GM23338 (cell line): ENCODE results near the gene NDST1. TPM values are rescaled to one million over a fixed set of nuclear protein-coding genes. Genes with fewer than 3 reads are reported as not detected.

ENCODE experiments used
- ATAC-seq: fragments of 200-7000 bp; cut with Tn5 transposase; 3 replicates; pipeline ENCODE4 v1.9.1; 2020
- DNase-seq: peaks from one replicate; pipeline ENCODE4 v3.0.0-alpha.2; 2015; ENCODE audit warnings: low spot score
- H2AFZ ChIP-seq: fragments of 200-600 bp; sonication (generic); 2 replicates; pipeline ENCODE4 v1.8.0; 2016; ENCODE audit warnings: antibody characterized with exemption, mild to moderate bottlenecking, moderate library complexity
- H3F3A ChIP-seq: fragments of 200-600 bp; sonication (generic); replicated peaks from 2 replicates; pipeline ENCODE4 v1.8.0; 2017; ENCODE audit warnings: antibody characterized with exemption, mixed run types, low read depth
- H3K27ac ChIP-seq: fragments of 200-600 bp; sonication (generic); 2 replicates; pipeline ENCODE4 v1.6.1; 2016; ENCODE audit warnings: low read depth
- H3K27me3 ChIP-seq: fragments of 200-600 bp; sonication (generic); 2 replicates; pipeline ENCODE4 v1.8.0; 2016; ENCODE audit warnings: mild to moderate bottlenecking, mixed run types, moderate library complexity; ENCODE audit not compliant: insufficient read depth
- H3K36me3 ChIP-seq: fragments of 200-600 bp; sonication (generic); 2 replicates; pipeline ENCODE4 v1.8.0; 2016; ENCODE audit warnings: mild to moderate bottlenecking; ENCODE audit not compliant: insufficient read depth
- H3K4me1 ChIP-seq: fragments of 200-600 bp; sonication (generic); 2 replicates; pipeline ENCODE4 v1.8.0; 2016; ENCODE audit warnings: mild to moderate bottlenecking, moderate library complexity; ENCODE audit not compliant: insufficient read depth
- H3K4me2 ChIP-seq: fragments of 200-600 bp; sonication (generic); 2 replicates; pipeline ENCODE4 v1.7.1; 2017; ENCODE audit warnings: mixed run types
- H3K4me3 ChIP-seq: fragments of 200-600 bp; sonication (generic); 2 replicates; pipeline ENCODE4 v1.6.1; 2016; ENCODE audit warnings: mixed run types
- H3K79me2 ChIP-seq: fragments of 200-600 bp; sonication (generic); replicated peaks from 2 replicates; pipeline ENCODE4 v1.8.0; 2017; ENCODE audit warnings: mild to moderate bottlenecking; ENCODE audit not compliant: insufficient read depth
- H3K9me2 ChIP-seq: fragments of 200-600 bp; sonication (generic); 2 replicates; pipeline ENCODE4 v1.8.0; 2017; ENCODE audit not compliant: insufficient read depth
- H4K20me1 ChIP-seq: fragments of 200-600 bp; sonication (generic); replicated peaks from 2 replicates; pipeline ENCODE4 v1.8.0; 2017; ENCODE audit warnings: mild to moderate bottlenecking; ENCODE audit not compliant: insufficient read depth
- H3K27ac Mint-ChIP-seq: 2 replicates; pipeline ENCODE4 v1.8.0; 2020; ENCODE audit warnings: inconsistent platforms, mild to moderate bottlenecking, moderate library complexity, mixed read lengths
- H3K27me3 Mint-ChIP-seq: 3 replicates; pipeline ENCODE4 v1.8.0; 2022; ENCODE audit warnings: low read depth, mild to moderate bottlenecking, moderate library complexity, mixed read lengths, inconsistent platforms; ENCODE audit not compliant: insufficient read depth, poor library complexity
- H3K36me3 Mint-ChIP-seq: 3 replicates; pipeline ENCODE4 v1.8.0; 2021; ENCODE audit warnings: low read depth, mild to moderate bottlenecking, inconsistent platforms, moderate library complexity, mixed read lengths
- H3K4me1 Mint-ChIP-seq: 3 replicates; pipeline ENCODE4 v1.8.0; 2020; ENCODE audit warnings: mild to moderate bottlenecking, inconsistent platforms, mixed read lengths
- H3K4me3 Mint-ChIP-seq: 3 replicates; pipeline ENCODE4 v1.8.0; 2021; ENCODE audit warnings: moderate library complexity, mild to moderate bottlenecking, inconsistent platforms, mixed read lengths
- H3K9me3 Mint-ChIP-seq: 3 replicates; pipeline ENCODE4 v1.8.0; 2020; ENCODE audit warnings: moderate library complexity, mild to moderate bottlenecking, inconsistent platforms, mixed read lengths
- CREB1 ChIP-seq: fragments of 250-450 bp; sonication (Bioruptor Pico); IDR thresholded peaks from 2 replicates; pipeline ENCODE4 v1.5.0; 2020; ENCODE audit warnings: low read depth, mild to moderate bottlenecking, moderate library complexity
- CTCF ChIP-seq, 2 experiments: fragments of 200-600 bp in 1 of 2; sonication (generic) in 1 of 2; conservative IDR thresholded peaks; 2 replicates each; pipeline versions ENCODE4 v1.5.1 to v1.6.1; 2016 to 2017; ENCODE audit warnings: antibody characterized with exemption in 2 of 2, low read depth in 2 of 2, mild to moderate bottlenecking in 2 of 2, moderate library complexity in 1 of 2
- POLR2AphosphoS5 ChIP-seq: IDR thresholded peaks from 2 replicates; pipeline ENCODE4 v1.6.1; 2016; ENCODE audit warnings: antibody characterized with exemption, low read depth
- REST ChIP-seq: IDR thresholded peaks from one replicate; pipeline ENCODE4 v1.6.1; 2018; ENCODE audit warnings: antibody characterized with exemption; ENCODE audit not compliant: unreplicated experiment
- STAT1 ChIP-seq: IDR thresholded peaks from one replicate; pipeline ENCODE4 v1.6.1; 2016; ENCODE audit warnings: antibody characterized with exemption; ENCODE audit not compliant: unreplicated experiment
- ZNF331 ChIP-seq: fragments of 250-450 bp; sonication (Bioruptor Pico); IDR thresholded peaks from 2 replicates; pipeline ENCODE4 v1.5.0; 2020; ENCODE audit warnings: low read depth, mild to moderate bottlenecking, moderate library complexity
- ZNF462 ChIP-seq: fragments of 250-450 bp; sonication (Bioruptor Pico); IDR thresholded peaks from 2 replicates; pipeline ENCODE4 v1.5.0; 2020; ENCODE audit warnings: mild to moderate bottlenecking, moderate library complexity
- polyA plus RNA-seq: library from polyadenylated mRNA; unstranded; fragments of >200 nt; fragmentation: Nextera tagmentation; extraction: Ambion mirVana; gene quantifications from 2 replicates; pipeline ENCODE4 v1.2.1, GENCODE V29; 2016
- total RNA-seq: library from RNA; depleted of rRNA; stranded (reverse); fragments of >200 nt; shearing (Covaris generic); gene quantifications from 2 replicates; pipeline ENCODE4 v1.2.3, GENCODE V29; 2014

Gene NDST1
- total and polyA plus RNA-seq, 2 experiments from 2014 or later = 7.3 to 85.0 TPM

GRCh38 chr5:150502847-150503246 lies 5.1 kb upstream of the NDST1 start:
- peaks cover 15% of the 10 kb centered on the region for H3K4me1 ChIP-seq
- no peak for ATAC-seq
- H3K36me3 ChIP-seq = no peaks in the 10 kb centered on the region; the same call in 1 of the 2 replicates
- peaks cover 99% of the 10 kb centered on the region for H3K79me2 ChIP-seq
- H3K9me3 Mint-ChIP-seq = no peaks in the 10 kb centered on the region
- H3K27me3 Mint-ChIP-seq = peaks cover 20% of the 10 kb centered on the region
- H3K4me3 Mint-ChIP-seq = no peak overlapping the region
- no peak overlapping the region for H3K4me3 ChIP-seq
- no peaks in the 10 kb centered on the region for H3F3A ChIP-seq
- no peak overlapping the region for H3K27ac ChIP-seq
- no peak overlapping the region for H3K4me2 ChIP-seq
- DNase-seq = no peak
- H3K9me2 ChIP-seq = no peaks in the 10 kb centered on the region
- H3K36me3 Mint-ChIP-seq = no peaks in the 10 kb centered on the region
- no peaks in the 10 kb centered on the region for H3K27me3 ChIP-seq
- TF ChIP-seq REST = no peak
- H2AFZ ChIP-seq = no peak overlapping the region
- peaks cover 22% of the 10 kb centered on the region for H4K20me1 ChIP-seq
- no peak overlapping the region for H3K27ac Mint-ChIP-seq
- H3K4me1 Mint-ChIP-seq = peaks cover 57% of the 10 kb centered on the region

GRCh38 chr5:150503386-150503785 lies 4.5 kb upstream of the NDST1 start:
- Histone ChIP-seq H3K4me3 (no peak overlapping the region), H3K79me2 (peaks cover 99% of the 10 kb centered on the region), H2AFZ (no peak overlapping the region), H3K4me2 (no peak overlapping the region), H3F3A (no peaks in the 10 kb centered on the region), H3K36me3 (no peaks in the 10 kb centered on the region; the same call in 1 of the 2 replicates), H3K9me2 (no peaks in the 10 kb centered on the region), H3K27me3 (no peaks in the 10 kb centered on the region), H3K4me1 (peaks cover 10% of the 10 kb centered on the region), H4K20me1 (peaks cover 22% of the 10 kb centered on the region), H3K27ac (no peak overlapping the region)
- no peak for ATAC-seq
- Mint-ChIP-seq H3K9me3 (no peaks in the 10 kb centered on the region), H3K27me3 (peaks cover 15% of the 10 kb centered on the region), H3K4me3 (no peak overlapping the region), H3K4me1 (peaks cover 57% of the 10 kb centered on the region), H3K27ac (no peak overlapping the region; the same call in 1 of the 2 replicates), H3K36me3 (no peaks in the 10 kb centered on the region)
- no peak for DNase-seq
- TF ChIP-seq ZNF462 (CRISPR knock-in tag) (no peak), CREB1 (CRISPR knock-in tag) (no peak), POLR2AphosphoS5 (no peak), STAT1 (no peak), CTCF (conservative IDR thresholded peaks at IDR 0.05; ENCODE audit: low read depth in 2 of 2) (no peak), ZNF331 (CRISPR knock-in tag) (no peak)
